Rectal smooth muscle tissue (tissue), 1 donor: Measurements from ENCODE around the gene ATL2.
"Not testable (repeated sequence)": the region's sequence is repeated elsewhere in the genome, so short reads cannot be mapped to it uniquely, and the experiment has no call there.

Source experiments
- H3K27ac ChIP-seq: one replicate; pipeline ENCODE4 v1.7.0; 2013; ENCODE audit warnings: low read depth, low read length, inconsistent platforms
- H3K27me3 ChIP-seq: one replicate; pipeline ENCODE4 v1.7.0; 2013; ENCODE audit warnings: low read length; ENCODE audit not compliant: control insufficient read depth, insufficient read depth
- H3K36me3 ChIP-seq: one replicate; pipeline ENCODE4 v1.7.0; 2013; ENCODE audit warnings: low read length; ENCODE audit not compliant: control insufficient read depth, insufficient read depth
- H3K4me1 ChIP-seq: one replicate; pipeline ENCODE4 v1.7.0; 2013; ENCODE audit warnings: low read length; ENCODE audit not compliant: control insufficient read depth, insufficient read depth
- H3K4me3 ChIP-seq: one replicate; pipeline ENCODE4 v1.7.0; 2013; ENCODE audit warnings: low read length
- H3K9ac ChIP-seq: one replicate; pipeline ENCODE4 v1.7.0; 2013; ENCODE audit warnings: low read length

Gene ATL2

DNA sequence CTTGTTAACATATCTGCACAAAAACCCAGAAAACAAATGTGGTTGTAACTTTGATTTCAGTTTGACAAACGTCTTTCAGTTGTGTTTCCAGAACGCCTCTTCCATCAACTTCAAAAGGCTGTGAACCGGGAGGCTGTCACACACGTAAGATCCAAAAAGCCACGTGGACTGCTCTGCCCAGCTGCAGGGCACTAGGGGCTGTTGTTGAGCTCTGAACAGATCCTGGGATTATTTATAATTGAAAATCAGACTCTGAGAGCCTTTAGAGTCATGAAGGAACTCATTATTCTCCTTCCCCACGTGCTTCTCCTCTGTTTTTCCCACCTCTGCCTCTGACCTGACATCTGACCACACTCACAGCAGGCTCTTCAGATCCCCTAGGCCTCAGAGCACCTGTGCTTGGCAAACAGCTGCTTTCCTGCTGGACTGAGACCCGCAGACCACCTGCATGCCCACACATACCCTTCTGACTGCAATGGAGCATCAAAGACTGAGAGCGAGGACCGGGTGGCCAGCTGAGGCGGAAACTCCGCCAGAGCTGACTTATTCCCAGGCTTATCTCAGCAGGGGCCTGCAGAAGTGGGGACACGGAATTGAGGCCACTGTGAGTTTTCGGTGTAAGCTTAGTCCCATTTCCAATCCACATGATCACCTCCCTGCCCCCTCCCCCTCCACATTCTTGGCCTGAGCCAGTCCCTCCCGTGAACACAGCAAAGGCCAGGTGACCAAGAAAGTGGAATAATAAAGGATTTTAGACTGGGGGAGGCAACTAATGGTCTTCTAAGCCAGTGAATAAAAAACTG lies 114.8 kb downstream of the ATL2 start:
- Histone ChIP-seq H3K27ac (no peak overlapping the region), H3K9ac (no peak overlapping the region), H3K27me3 (no peaks in the 10 kb centered on the region), H3K4me1 (no peaks in the 10 kb centered on the region), H3K4me3 (no peak overlapping the region), H3K36me3 (no peaks in the 10 kb centered on the region)

DNA sequence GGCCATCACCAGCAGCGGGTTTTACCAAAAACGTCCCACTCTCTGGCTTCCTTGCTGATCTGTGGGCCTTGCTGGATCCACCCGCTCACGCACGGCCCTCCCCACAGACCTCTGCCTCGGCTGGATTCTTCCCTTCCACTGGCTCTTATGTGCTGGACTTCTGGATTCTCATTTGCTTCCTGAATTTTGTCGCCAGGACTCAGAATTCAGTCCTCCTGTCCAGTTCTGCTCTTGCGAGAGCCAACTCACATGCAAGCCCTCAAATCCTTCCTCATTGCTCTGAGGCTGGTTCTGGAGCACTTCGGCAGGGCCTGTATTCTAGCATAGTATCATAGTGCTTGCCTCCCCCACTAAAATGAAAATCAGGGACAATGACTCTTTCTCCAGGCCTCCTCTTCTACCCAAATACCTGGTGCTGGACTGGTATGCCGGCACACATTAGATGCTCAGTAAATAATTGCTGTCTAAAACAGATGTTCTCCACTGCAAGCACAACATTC lies 115.5 kb downstream of the ATL2 start:
- no peak overlapping the region for H3K4me3 ChIP-seq
- H3K4me1 ChIP-seq: no peaks in the 10 kb centered on the region
- H3K27me3 ChIP-seq: no peaks in the 10 kb centered on the region
- H3K36me3 ChIP-seq: no peaks in the 10 kb centered on the region
- no peak overlapping the region for H3K9ac ChIP-seq
- H3K27ac ChIP-seq: no peak overlapping the region

GRCh38 chr2:38260972-38261371 lies 116.1 kb downstream of the ATL2 start:
- no peaks in the 10 kb centered on the region for H3K36me3 ChIP-seq
- H3K4me1 ChIP-seq: no peaks in the 10 kb centered on the region
- no peak overlapping the region for H3K27ac ChIP-seq
- no peaks in the 10 kb centered on the region for H3K27me3 ChIP-seq
- no peak overlapping the region for H3K4me3 ChIP-seq
- no peak overlapping the region for H3K9ac ChIP-seq

- no peak overlapping the region for H3K4me3 ChIP-seq
- no peak overlapping the region for H3K9ac ChIP-seq
- H3K27me3 ChIP-seq: no peaks in the 10 kb centered on the region
- no peaks in the 10 kb centered on the region for H3K4me1 ChIP-seq
- H3K27ac ChIP-seq: no peak overlapping the region
- no peaks in the 10 kb centered on the region for H3K36me3 ChIP-seq
These were observed 116.6 kb downstream of the ATL2 start for GRCh38 chr2:38260469-38260868.

DNA sequence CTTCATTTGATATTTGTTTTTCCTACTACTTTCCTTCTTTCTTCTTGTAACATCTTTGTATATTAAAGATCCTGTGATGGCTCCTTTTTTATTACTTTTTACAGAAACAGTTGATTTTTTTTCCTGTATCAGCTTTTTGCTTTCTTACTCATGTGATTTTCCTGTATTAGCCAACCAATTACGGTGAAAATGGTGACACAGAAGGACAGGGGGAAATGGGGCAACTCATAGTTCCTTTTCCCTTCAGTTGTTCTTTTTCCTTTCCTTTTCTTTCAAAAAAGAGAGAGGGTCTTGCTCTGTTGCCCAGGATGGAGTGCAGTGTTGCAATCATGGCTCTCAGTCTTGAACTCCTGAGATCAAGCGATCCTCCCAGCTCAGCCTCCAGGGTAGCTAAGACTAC lies 117.8 kb downstream of the ATL2 start:
- Histone ChIP-seq H3K4me3 (no peak overlapping the region), H3K36me3 (no peaks in the 10 kb centered on the region), H3K27ac (no peak overlapping the region), H3K9ac (no peak overlapping the region), H3K4me1 (no peaks in the 10 kb centered on the region), H3K27me3 (no peaks in the 10 kb centered on the region)

- not testable (repeated sequence) for H3K27me3 ChIP-seq, H3K4me1 ChIP-seq, H3K36me3 ChIP-seq, H3K27ac ChIP-seq, H3K9ac ChIP-seq, H3K4me3 ChIP-seq
These were observed 119.4 kb downstream of the ATL2 start for GRCh38 chr2:38257680-38258079.

- H3K27me3 ChIP-seq: no peaks in the 10 kb centered on the region
- H3K9ac ChIP-seq: no peak overlapping the region
- no peak overlapping the region for H3K27ac ChIP-seq
- no peaks in the 10 kb centered on the region for H3K4me1 ChIP-seq
- no peaks in the 10 kb centered on the region for H3K36me3 ChIP-seq
- H3K4me3 ChIP-seq: no peak overlapping the region
These were observed 120.5 kb downstream of the ATL2 start for GRCh38 chr2:38256610-38257009.

- Histone ChIP-seq H3K9ac (no peak overlapping the region), H3K27ac (no peak overlapping the region), H3K4me3 (no peak overlapping the region), H3K27me3 (no peaks in the 10 kb centered on the region), H3K36me3 (no peaks in the 10 kb centered on the region), H3K4me1 (no peaks in the 10 kb centered on the region)
These were observed 121.9 kb downstream of the ATL2 start for GRCh38 chr2:38255211-38255610.

DNA sequence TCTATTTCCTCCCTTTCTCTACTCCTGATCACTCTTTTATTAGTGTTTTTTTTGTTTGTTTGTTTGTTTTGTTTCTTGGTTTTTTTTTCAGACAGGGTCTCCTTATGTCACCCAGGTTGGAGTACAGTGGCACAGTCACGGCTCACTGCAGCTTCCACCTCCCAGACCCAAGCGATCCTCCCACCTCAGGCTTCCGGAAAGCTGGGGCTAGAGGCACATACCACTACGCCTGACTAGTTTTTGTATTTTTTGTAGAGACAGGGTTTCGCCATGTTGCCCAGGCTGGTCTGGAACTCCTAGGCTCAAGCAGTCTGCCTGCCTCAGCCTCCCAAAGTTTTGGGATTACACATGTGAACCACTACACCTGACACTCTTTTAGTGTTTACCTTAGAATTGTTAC lies 122.3 kb downstream of the ATL2 start:
- Histone ChIP-seq H3K27ac (no peak overlapping the region), H3K36me3 (no peaks in the 10 kb centered on the region), H3K27me3 (no peaks in the 10 kb centered on the region), H3K4me1 (no peaks in the 10 kb centered on the region), H3K4me3 (no peak overlapping the region), H3K9ac (no peak overlapping the region)

- H3K4me3 ChIP-seq: no peak overlapping the region
- H3K27me3 ChIP-seq: no peaks in the 10 kb centered on the region
- no peak overlapping the region for H3K27ac ChIP-seq
- no peaks in the 10 kb centered on the region for H3K4me1 ChIP-seq
- no peak overlapping the region for H3K9ac ChIP-seq
- H3K36me3 ChIP-seq: no peaks in the 10 kb centered on the region
These were observed 125.1 kb downstream of the ATL2 start for GRCh38 chr2:38251940-38252339.

DNA sequence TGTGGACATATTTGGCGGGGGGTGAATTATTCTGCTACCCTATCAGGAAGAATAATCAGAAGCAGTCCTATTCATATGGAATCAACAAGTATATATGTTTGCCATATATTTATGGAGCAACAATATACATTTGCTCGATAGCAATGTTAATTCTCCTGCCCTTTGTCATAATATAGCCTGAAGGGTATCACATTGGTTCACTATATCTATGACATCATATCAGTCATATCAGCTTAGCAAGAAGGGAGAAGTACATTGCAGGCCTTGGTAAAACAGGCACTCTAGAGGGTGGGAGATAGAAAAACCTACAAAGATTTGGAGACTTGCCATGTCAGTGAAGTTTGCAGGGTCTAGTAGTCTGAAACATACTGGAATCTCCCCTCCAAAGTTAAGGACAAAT lies 128.4 kb downstream of the ATL2 start:
- H3K36me3 ChIP-seq: no peaks in the 10 kb centered on the region
- no peak overlapping the region for H3K9ac ChIP-seq
- H3K27ac ChIP-seq: no peak overlapping the region
- H3K4me3 ChIP-seq: no peak overlapping the region
- no peaks in the 10 kb centered on the region for H3K4me1 ChIP-seq
- no peaks in the 10 kb centered on the region for H3K27me3 ChIP-seq

DNA sequence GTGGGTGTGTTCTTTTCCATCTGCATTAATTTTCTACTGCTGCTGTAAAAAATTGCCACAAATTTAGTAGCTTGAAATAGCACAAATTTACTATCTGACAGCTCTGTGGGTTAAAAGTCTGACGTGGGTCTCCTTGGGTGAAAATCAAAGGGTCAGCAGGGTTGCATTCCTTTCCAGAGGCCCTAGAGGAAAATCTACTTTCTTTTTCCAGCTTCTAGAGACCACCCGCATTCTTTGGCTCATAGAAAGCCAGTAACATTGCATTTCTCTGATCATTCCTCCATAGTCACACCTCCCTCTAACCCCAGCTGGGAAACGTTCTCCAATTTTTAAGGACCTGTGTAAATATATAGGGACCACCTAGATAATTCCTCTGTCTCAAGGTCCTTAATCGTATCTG lies 128.8 kb downstream of the ATL2 start:
- no peaks in the 10 kb centered on the region for H3K36me3 ChIP-seq
- no peaks in the 10 kb centered on the region for H3K27me3 ChIP-seq
- H3K9ac ChIP-seq: no peak overlapping the region
- no peaks in the 10 kb centered on the region for H3K4me1 ChIP-seq
- no peak overlapping the region for H3K27ac ChIP-seq
- H3K4me3 ChIP-seq: no peak overlapping the region

DNA sequence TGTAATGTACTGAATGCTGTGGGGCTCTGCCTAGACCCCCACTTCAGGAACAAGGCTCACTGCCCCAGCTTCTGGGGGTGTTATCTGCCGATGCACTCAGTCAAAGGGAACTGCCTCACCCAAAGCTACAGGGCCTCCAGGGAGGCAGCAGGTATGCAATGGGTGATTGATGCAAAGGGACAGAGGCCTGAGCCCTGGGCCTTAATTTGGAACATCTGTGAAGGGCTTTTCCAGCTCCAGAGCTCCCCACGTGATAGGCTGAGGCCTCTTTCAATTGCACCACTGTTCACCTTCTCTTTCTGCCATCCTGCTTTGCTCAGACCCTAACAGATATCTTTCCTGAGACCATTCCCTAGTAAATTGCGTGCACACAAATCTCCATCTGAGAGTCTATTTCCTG lies 131.0 kb downstream of the ATL2 start:
- no peak overlapping the region for H3K4me3 ChIP-seq
- H3K27me3 ChIP-seq: no peaks in the 10 kb centered on the region
- H3K4me1 ChIP-seq: no peaks in the 10 kb centered on the region
- H3K27ac ChIP-seq: no peak overlapping the region
- no peak overlapping the region for H3K9ac ChIP-seq
- no peaks in the 10 kb centered on the region for H3K36me3 ChIP-seq
